HG03520 (cell line): ENCODE data around the gene MNT.
"Not testable (repeated sequence)": the region's sequence is repeated elsewhere in the genome, so short reads cannot be mapped to it uniquely, and the experiment has no call there.

ENCODE experiments used
- ATAC-seq: cut with Tn5 transposase; IDR thresholded peaks from one replicate; pipeline ENCODE4 v1.9.1; 2021; ENCODE audit warnings: mild to moderate bottlenecking, moderate library complexity; ENCODE audit not compliant: unreplicated experiment

The MNT gene

GRCh38 chr17:2400877-2401425 lies at the start of gene MNT:
Gene MNT (minus strand): TSS chr17:2401060. CDS start chr17:2400712, 348 bp downstream.
- peak; percentile 27 for ATAC-seq

- no peak for ATAC-seq
These were observed 49.3 kb upstream of the MNT start for GRCh38 chr17:2450016-2450650.

- no peak for ATAC-seq
These were observed 48.6 kb upstream of the MNT start for GRCh38 chr17:2449486-2449885.

- not testable (repeated sequence) for ATAC-seq
These were observed 46.6 kb upstream of the MNT start for GRCh38 chr17:2447479-2447878.

GRCh38 chr17:2445638-2446037 lies 44.8 kb upstream of the MNT start:
- ATAC-seq, result no peak

GRCh38 chr17:2444382-2444781 lies 43.5 kb upstream of the MNT start:
- ATAC-seq, result no peak

GRCh38 chr17:2442166-2442565 lies 41.3 kb upstream of the MNT start:
- no peak for ATAC-seq

- no peak for ATAC-seq
These were observed 40.1 kb upstream of the MNT start for GRCh38 chr17:2440930-2441329.

- ATAC-seq, result not testable (repeated sequence)
These were observed 39.1 kb upstream of the MNT start for GRCh38 chr17:2439997-2440396.

GRCh38 chr17:2438823-2439222 lies 38.0 kb upstream of the MNT start:
- no peak for ATAC-seq

- ATAC-seq, result no peak
These were observed 35.6 kb upstream of the MNT start for GRCh38 chr17:2436316-2436905.

- no peak for ATAC-seq
These were observed 35.0 kb upstream of the MNT start for GRCh38 chr17:2435862-2436261.

GRCh38 chr17:2435181-2435741 lies 34.4 kb upstream of the MNT start:
- no peak for ATAC-seq

- ATAC-seq, result no peak
These were observed 32.8 kb upstream of the MNT start for GRCh38 chr17:2433696-2434095.

- ATAC-seq, result no peak
These were observed 27.1 kb upstream of the MNT start for GRCh38 chr17:2427910-2428309.

GRCh38 chr17:2427215-2427614 lies 26.4 kb upstream of the MNT start:
- ATAC-seq, result no peak

- no peak for ATAC-seq
These were observed 22.4 kb upstream of the MNT start for GRCh38 chr17:2423271-2423670.

- no peak for ATAC-seq
These were observed 20.7 kb upstream of the MNT start for GRCh38 chr17:2421315-2422147.

GRCh38 chr17:2420176-2420575 lies 19.3 kb upstream of the MNT start:
- ATAC-seq, result no peak

- ATAC-seq, result no peak
These were observed 18.6 kb upstream of the MNT start for GRCh38 chr17:2419486-2419885.

GRCh38 chr17:2418572-2418971 lies 17.7 kb upstream of the MNT start:
- no peak for ATAC-seq
